ENCODE results near the gene VPS11.
"Not testable (repeated sequence)": the region's sequence is repeated elsewhere in the genome, so short reads cannot be mapped to it uniquely, and the experiment has no call there.

The VPS11 gene

DNA sequence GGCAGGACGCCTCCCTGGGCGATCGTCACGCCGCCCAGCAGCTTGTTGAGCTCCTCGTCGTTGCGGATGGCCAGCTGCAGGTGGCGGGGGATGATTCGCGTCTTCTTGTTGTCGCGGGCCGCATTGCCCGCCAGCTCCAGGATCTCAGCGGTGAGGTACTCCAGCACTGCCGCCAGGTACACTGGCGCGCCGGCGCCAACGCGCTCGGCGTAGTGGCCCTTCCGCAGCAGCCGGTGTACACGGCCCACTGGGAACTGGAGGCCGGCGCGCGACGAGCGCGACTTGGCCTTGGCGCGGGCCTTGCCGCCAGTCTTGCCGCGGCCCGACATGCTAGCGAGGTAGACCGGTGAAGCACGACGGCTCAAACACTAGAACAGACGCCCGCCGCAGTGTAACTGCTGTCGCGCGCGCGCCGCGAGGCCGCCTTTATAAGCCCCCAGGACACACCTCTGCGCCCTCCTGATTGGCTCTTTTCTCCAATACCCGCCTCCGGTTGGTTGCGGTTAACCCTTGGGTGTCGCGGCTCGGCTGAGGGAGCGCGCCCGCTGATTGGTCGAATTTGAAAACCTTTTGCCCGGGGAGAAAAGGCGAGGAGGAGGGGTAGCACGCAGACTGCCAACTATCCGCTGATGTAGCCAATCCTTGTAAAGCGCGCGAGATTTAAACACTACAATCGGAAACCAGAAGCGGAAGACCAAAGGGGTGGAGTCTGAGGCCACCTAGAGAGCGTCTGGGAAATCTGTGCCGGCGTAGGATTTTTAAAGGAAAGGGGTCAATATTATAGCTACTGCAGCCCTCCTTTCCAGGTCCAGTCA, 27.7 kb downstream of the VPS11 start:
- H3K36me3 Mint-ChIP-seq = peaks cover 35 to 50% of the 10 kb centered on the region in 2 donors
- DNase-seq (peak; percentile 99), ATAC-seq (replicated peaks) (peak; percentile 88 to 92)
- peaks cover 30 to 61% of the 10 kb centered on the region in 2 donors for H3K4me1 Mint-ChIP-seq
- no peaks in the 10 kb centered on the region for H3K9me3 Mint-ChIP-seq
- H3K4me3 Mint-ChIP-seq = peak overlapping the region; percentile 93 to 97
- no peaks in the 10 kb centered on the region for H3K27me3 Mint-ChIP-seq
- H3K27ac Mint-ChIP-seq = peak overlapping the region; percentile 97

DNA sequence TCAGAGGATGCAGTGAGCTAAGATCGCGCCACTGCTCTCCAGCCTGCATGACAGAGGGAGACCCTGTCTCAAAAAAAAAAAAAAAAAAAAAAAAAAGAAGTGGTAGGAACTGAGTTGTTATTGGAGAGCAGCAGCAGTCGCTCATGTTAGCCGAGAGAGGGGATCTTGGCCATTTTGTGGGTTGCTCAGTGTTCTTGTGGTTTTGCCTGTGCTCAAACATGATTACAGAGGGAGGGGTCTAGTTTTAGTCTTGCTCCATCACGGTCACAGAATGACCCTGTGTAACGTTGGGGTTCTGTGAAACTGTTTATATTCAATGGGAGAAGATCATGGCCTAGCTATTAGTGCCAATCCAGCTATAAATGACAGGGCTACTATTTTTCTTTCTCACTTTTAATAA, 32.1 kb downstream of the VPS11 start:
- Mint-ChIP-seq H3K27ac (no peak overlapping the region), H3K27me3 (no peaks in the 10 kb centered on the region), H3K4me1 (peaks cover 25 to 47% of the 10 kb centered on the region in 2 donors), H3K9me3 (no peaks in the 10 kb centered on the region), H3K36me3 (peaks cover 20 to 27% of the 10 kb centered on the region in 2 donors), H3K4me3 (no peak overlapping the region)
- DNase-seq (no peak), ATAC-seq (replicated peaks) (no peak)

DNA sequence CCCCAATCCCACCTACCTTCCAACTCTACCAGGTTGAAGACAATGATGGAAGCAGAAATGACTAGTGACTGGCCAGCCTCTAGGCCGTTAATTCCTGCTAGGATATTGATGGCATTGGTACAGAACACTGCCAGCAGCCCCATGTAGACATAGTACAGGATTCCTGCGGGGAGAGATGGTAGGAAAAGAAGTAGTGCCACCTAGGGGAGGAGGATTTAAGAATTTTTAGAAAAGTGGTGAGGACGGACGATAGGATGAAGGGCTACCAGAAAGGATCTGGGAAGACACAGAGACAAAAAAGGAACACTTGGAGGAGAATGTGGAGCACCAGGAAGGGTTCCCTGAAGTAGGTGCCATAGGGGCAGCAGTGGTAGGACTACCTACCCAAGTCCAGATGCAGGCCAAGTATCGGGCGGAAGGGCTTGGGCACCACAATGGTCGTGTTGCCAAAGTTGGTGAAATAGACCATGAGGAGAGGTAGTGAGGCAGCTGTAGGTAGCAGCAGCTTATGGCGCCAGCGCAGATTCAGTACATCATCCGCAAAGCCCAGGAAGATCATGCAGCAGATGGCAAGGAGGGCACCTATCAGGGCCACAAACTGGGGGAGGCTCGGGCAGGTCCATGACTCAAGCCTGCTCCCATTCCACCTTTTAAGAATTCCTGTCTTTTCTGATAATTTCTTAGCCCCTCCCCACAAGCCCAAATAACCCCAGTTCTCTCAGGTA, 32.8 kb downstream of the VPS11 start:
- no peaks in the 10 kb centered on the region for H3K9me3 Mint-ChIP-seq
- peaks cover 15 to 23% of the 10 kb centered on the region in 2 donors for H3K36me3 Mint-ChIP-seq
- H3K4me1 Mint-ChIP-seq = peaks cover 25 to 40% of the 10 kb centered on the region in 2 donors
- H3K4me3 Mint-ChIP-seq = peak overlapping the region; percentile 93 to 97
- ATAC-seq (replicated peaks) (no peak), DNase-seq (no peak)
- H3K27me3 Mint-ChIP-seq = no peaks in the 10 kb centered on the region
- no peak overlapping the region for H3K27ac Mint-ChIP-seq

DNA sequence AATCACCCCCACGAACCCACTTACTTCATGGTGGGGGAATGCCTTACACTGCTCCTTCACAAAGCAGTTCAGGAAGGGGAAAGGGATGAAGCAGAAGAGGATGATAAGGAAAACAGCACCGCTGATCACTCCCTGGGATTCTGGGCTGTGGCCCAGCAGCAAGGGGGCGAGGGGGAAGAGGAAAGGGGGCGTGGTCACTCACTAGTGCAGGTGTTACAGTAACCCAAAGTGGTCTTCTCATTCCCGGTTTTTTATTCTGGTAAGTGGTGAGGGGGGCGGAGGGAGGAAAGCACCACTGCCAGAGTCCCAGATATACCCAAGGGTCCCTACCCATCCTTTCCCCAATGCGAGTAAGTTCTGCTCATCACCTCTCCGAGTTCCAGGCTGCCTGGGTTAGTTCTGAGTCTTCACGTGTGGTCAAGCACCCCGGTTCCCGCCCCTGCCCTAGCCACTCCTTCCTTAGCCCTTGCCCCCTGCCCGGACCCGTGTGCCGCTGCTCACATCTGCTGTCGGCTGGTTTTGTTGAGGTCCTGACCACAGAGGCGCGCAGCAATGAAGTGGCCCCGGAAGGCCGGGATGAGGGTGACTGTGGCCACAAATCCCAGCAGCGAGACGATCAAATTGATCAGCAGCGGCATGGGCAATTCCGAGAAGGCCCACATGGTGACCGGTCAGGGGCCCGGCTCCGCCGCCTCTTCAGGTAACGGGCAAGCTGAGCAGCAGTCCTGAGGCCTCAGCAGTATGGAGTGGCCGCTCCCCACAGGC, 33.6 kb downstream of the VPS11 start:
- peaks cover 15 to 23% of the 10 kb centered on the region in 2 donors for H3K36me3 Mint-ChIP-seq
- DNase-seq = no peak
- no peaks in the 10 kb centered on the region for H3K27me3 Mint-ChIP-seq
- ATAC-seq (replicated peaks) = peak; percentile 32 to 34
- H3K27ac Mint-ChIP-seq = peak overlapping the region; percentile 98
- peak overlapping the region; percentile 93 to 97 for H3K4me3 Mint-ChIP-seq
- peaks cover 26 to 37% of the 10 kb centered on the region in 2 donors for H3K4me1 Mint-ChIP-seq
- H3K9me3 Mint-ChIP-seq = no peaks in the 10 kb centered on the region

DNA sequence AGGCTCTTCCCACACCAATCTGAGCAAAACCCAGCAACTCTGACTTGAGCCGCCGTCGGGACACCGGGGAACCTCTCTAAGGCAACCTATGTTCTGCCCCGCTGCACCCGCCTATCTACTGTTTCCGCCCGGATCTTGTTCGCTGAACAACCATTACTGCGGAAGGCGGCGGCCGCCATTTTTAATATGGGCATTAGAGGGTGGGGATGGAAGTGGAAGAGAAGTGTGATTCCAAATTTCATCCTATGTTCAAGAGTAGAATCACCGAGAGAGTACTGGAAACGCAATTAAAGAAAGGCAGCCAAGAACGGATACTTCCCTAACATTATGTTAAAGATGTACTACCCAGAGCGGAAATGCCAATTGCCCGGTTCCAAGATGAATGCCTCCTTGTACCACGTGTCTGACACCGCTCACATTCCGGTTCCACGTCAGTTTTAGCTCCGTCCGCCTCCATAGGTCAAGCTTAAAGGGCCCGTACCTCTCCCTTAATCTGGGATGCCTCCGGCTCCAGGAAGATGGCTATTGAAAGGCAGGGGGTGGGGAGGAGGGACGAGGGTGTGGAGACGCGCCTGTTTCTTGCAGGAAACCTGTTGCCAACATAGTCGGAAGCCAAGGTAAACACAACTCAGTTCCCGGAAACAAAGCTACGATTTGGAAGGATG, 34.3 kb downstream of the VPS11 start, which contains the start of gene DPAGT1:
Gene DPAGT1 (minus strand): TSS at position 95 of the 665 bp plus-strand sequence. CDS start 198 bp downstream, outside the sequence.
- Mint-ChIP-seq H3K4me3 (peak within 1 kb of the TSS; percentile 93 to 97), H3K9me3 (no peaks in the 10 kb centered on the region), H3K4me1 (peaks cover 33 to 38% of the 10 kb centered on the region in 2 donors), H3K36me3 (peaks cover 9 to 18% of the 10 kb centered on the region in 2 donors), H3K27me3 (no peaks in the 10 kb centered on the region), H3K27ac (peak within 1 kb of the TSS; percentile 98)
- ATAC-seq (replicated peaks) = peak; percentile 89
- DNase-seq = peak; percentile 77

DNA sequence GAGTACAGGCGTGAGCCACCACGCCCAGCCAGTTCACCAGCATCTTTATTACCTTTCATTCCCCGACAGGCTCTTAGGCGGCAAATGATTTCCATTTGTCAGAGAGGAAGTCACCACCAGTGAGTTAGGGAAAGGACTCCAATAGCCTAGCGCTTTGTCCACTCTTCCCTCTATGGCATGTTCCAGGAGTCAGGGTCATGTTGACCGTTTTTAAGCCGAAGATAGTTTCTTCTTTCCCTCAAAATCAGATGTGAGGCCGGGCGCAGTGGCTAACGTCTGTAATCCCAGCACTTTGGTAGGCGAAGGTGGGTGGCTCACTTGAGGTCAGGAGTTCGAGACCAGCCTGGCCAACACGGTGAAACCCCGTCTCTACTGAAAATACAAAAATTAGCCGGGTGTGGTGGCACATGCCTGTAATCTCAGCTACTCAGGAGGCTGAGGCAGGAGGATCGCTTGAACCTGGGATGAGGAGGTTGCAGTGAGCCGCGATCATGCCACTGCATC, 35.6 kb downstream of the VPS11 start:
- peaks cover 30 to 36% of the 10 kb centered on the region in 2 donors for H3K4me1 Mint-ChIP-seq

DNA sequence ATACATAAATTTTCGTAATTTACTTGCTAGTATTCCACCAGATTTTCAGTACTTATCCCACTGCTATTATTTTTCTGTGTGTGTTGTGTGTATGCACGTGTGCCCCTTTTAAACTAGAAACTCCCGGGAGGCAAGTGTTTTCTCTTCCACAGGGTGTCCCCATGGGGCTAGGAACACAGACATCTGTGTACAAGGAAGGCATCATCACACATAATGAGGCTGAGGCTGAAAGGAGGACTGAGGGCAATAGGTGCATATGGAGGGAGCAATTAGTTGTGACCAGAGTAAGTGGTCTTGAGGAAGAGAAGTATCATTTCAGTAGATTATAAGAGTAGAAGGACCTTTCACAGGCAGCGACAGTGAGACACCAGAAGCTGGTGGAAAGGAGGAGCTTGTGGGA, 36.2 kb downstream of the VPS11 start:
- ATAC-seq (replicated peaks) (no peak), DNase-seq (no peak)
- Mint-ChIP-seq H3K27ac (no peak overlapping the region), H3K4me1 (peaks cover 33 to 41% of the 10 kb centered on the region in 2 donors), H3K9me3 (no peaks in the 10 kb centered on the region), H3K4me3 (no peak overlapping the region), H3K27me3 (no peaks in the 10 kb centered on the region), H3K36me3 (peaks cover 0 to 4% of the 10 kb centered on the region in 2 donors)

More for the DNA sequence above, 35.6 kb downstream of the VPS11 start:
- ATAC-seq (replicated peaks); H3K36me3 Mint-ChIP-seq; H3K9me3 Mint-ChIP-seq; H3K27me3 Mint-ChIP-seq; DNase-seq: not testable (repeated sequence)
- Mint-ChIP-seq H3K4me3 (peak overlapping the region; percentile 55 to 93), H3K27ac (peak overlapping the region; percentile 20)

DNA sequence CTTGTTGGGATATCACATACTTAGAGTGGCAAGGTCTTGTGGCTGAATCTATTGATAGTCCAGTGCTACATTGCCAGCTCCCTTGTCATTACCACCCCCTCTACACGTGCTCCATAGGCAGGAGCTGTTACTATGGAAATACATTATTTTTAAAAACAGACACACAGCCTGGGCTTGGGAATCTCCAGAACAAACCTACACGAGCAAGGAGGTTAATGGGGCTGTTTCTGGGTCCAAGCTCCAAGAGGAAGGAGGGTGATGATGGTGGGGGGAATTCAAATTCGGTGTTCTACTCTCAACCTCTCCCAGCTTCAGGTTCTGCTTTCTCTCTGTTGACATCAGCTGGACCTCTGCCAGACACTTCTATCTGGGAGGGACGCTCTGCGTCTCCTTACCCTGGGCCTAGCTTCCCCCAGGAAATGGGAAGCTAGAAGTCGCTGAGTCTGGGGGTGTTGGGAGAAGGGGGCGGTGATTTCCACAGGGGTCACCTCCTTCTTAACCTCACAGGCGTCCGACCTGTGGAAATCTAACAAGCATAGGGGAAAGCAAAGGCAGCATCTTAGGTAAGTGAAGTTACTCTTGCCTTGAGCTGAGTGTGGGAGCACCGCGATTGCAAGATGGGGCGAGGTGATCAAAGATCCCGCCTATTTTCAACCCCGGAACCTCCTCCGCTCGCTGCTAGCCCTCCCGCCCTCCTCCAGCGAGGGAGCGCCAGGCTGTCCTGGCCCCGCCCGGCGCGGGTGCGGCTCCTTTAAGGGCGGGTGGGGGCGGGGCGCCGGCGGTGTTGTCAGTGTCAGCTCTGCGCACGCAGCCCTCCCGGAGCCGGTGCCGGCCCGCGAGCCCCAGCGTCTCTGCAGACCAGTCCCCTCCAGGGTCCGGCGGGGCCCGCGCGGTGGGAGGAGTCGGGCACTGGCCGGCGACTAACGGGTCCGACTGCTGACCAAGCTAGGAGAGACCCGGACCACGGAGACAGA, 39.2 kb downstream of the VPS11 start, which contains the start of gene C2CD2L:
Gene C2CD2L (plus strand): TSS at position 781 of the 974 bp plus-strand sequence. CDS start 398 bp downstream, outside the sequence.
- peak within 1 kb of the TSS; percentile 87 to 96 for H3K4me3 Mint-ChIP-seq

DNA sequence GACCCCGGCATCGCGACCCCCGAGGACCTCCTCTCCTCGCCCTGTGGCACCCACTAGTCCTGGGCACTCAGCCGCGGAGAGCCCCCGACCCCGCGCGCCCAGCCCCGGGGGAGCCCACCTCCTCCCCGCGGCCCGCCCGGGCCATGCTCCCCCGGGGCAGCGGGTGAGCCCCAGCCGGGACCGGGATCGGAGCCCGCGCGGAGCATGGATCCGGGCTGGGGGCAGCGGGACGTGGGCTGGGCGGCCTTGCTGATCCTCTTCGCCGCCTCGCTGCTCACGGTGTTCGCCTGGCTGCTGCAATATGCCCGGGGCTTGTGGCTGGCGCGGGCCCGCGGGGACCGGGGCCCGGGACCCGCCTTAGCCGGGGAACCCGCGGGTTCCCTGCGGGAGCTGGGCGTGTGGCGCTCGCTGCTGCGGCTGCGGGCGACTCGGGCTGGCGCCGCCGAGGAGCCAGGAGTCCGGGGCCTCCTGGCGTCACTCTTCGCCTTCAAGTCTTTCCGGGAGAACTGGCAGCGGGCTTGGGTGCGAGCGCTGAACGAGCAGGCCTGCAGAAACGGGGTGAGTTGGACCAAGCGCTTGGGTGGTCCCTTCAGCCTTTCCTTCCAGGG, 40.0 kb downstream of the VPS11 start:
- DNase-seq = no peak

More for the DNA sequence above, 39.2 kb downstream of the VPS11 start, which contains the start of gene C2CD2L:
- DNase-seq = peak; percentile 83
- peak within 1 kb of the TSS; percentile 96 for H3K27ac Mint-ChIP-seq
- peak; percentile 90 to 92 for ATAC-seq (replicated peaks)
- no peaks in the 10 kb centered on the region for H3K27me3 Mint-ChIP-seq
- H3K9me3 Mint-ChIP-seq = no peaks in the 10 kb centered on the region
- peaks cover 32 to 44% of the 10 kb centered on the region in 2 donors for H3K4me1 Mint-ChIP-seq
- peaks cover 9 to 18% of the 10 kb centered on the region in 2 donors for H3K36me3 Mint-ChIP-seq

DNA sequence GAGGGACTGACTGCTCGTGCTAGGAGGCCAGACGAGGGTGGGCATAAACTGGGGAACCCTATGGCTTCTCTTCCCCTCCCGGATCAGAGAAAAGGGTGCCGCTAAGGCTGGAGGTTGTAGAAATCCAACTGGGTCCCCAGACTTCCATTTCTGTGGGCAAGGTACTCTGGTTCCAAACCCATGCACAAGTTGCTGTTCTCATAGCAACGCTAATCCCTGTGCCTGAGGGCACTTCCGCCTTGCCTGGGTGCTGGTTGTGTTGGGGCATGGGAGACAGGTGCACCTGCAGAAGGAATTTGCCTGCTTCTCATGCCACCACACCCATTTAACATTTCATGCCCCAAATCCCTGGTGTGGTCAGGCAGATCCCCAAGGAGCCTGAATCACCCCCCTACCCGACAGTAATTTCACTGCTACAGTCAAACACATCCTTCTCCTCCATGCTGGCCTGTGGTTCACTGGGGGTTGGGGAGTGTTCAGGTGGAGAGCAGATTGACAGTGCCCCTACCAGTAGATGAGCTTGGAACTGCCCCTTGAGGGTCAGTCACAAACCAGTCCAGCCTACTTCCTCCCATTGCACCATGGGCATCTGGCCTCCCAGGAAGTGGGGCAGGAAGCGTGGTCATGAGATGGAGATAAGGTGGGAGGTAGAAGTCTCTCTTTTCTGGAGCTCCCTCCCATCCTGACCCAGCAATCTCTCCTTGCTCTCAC, 40.7 kb downstream of the VPS11 start:
- Mint-ChIP-seq H3K27me3 (no peaks in the 10 kb centered on the region), H3K36me3 (peaks cover 11 to 28% of the 10 kb centered on the region in 2 donors), H3K4me1 (peaks cover 32 to 44% of the 10 kb centered on the region in 2 donors), H3K9me3 (no peaks in the 10 kb centered on the region), H3K27ac (peak overlapping the region; percentile 38), H3K4me3 (peak overlapping the region; percentile 87)
- no peak for ATAC-seq (replicated peaks)
- no peak for DNase-seq

More for the DNA sequence above, 40.0 kb downstream of the VPS11 start:
- Mint-ChIP-seq H3K4me1 (peaks cover 32 to 44% of the 10 kb centered on the region in 2 donors), H3K9me3 (no peaks in the 10 kb centered on the region), H3K36me3 (peaks cover 11 to 21% of the 10 kb centered on the region in 2 donors), H3K27ac (no peak overlapping the region), H3K27me3 (no peaks in the 10 kb centered on the region), H3K4me3 (peak overlapping the region; percentile 87 to 96)
- ATAC-seq (replicated peaks) = peak; percentile 22 to 23

DNA sequence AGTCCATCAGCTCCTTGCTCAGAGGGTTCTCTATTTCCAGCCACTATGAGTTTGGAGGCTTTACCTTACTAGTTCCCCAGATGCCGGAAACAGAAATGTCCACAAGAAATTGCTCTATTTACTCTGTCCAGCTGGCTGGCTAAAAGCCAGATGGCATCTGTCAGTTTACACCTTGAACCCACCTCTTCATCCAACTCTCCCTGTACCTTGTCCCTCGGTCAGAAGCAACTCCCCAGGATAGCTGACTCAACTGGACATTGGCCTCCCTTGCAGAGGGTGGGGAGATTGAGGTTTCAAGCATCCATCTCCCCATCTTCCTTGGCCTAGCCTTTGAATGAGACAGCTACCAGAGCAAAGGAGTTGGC, 41.2 kb downstream of the VPS11 start:
- Mint-ChIP-seq H3K27ac (no peak overlapping the region), H3K4me1 (peaks cover 32 to 44% of the 10 kb centered on the region in 2 donors), H3K4me3 (peak overlapping the region; percentile 87), H3K36me3 (peaks cover 11 to 31% of the 10 kb centered on the region in 2 donors), H3K27me3 (no peaks in the 10 kb centered on the region), H3K9me3 (no peaks in the 10 kb centered on the region)
- no peak for DNase-seq
- ATAC-seq (replicated peaks) = no peak

All from stimulated activated naive B cell treated with anti-CD40 and anti-IgM and Interleukin-4, amounts not matched to agents 10 μg/mL and 1 μg/mL and 100 μg/mL, for 72 hours (primary cell).